Measurements from ENCODE around the gene ERGIC1.

ERGIC1 gene

GRCh38 chr5:172949426-172949825 is 115.4 kb downstream of the ERGIC1 start:
- no peak for DNase-seq (ENCODE audit: low read depth in 2 of 2)

- DNase-seq (ENCODE audit: low read depth in 2 of 2): no peak
These were observed 116.3 kb downstream of the ERGIC1 start for GRCh38 chr5:172950176-172950965.

GRCh38 chr5:172951371-172952033 is 117.5 kb downstream of the ERGIC1 start:
- DNase-seq (ENCODE audit: low read depth in 2 of 2): no peak

- no peak for DNase-seq (ENCODE audit: low read depth in 2 of 2)
These were observed 118.0 kb downstream of the ERGIC1 start for GRCh38 chr5:172952034-172952511.

- DNase-seq (ENCODE audit: low read depth in 2 of 2): no peak
These were observed 120.0 kb downstream of the ERGIC1 start for GRCh38 chr5:172953776-172954675.

GRCh38 chr5:172954751-172955159 is 120.7 kb downstream of the ERGIC1 start:
- DNase-seq (ENCODE audit: low read depth in 2 of 2): no peak

- DNase-seq (ENCODE audit: low read depth in 2 of 2): no peak
These were observed 122.2 kb downstream of the ERGIC1 start for GRCh38 chr5:172956228-172956627.

GRCh38 chr5:172956936-172957335 is 122.9 kb downstream of the ERGIC1 start:
- DNase-seq (ENCODE audit: low read depth in 2 of 2): no peak

- DNase-seq (ENCODE audit: low read depth in 2 of 2): no peak
These were observed 123.4 kb downstream of the ERGIC1 start for GRCh38 chr5:172957458-172957857.

- DNase-seq (ENCODE audit: low read depth in 2 of 2): peak; percentile 36 to 38
These were observed 124.4 kb downstream of the ERGIC1 start for GRCh38 chr5:172958331-172959046.

- DNase-seq (ENCODE audit: low read depth in 2 of 2): no peak
These were observed 126.1 kb downstream of the ERGIC1 start for GRCh38 chr5:172959824-172960799.

GRCh38 chr5:172969921-172970320 is 135.9 kb downstream of the ERGIC1 start:
- DNase-seq (ENCODE audit: low read depth in 2 of 2): no peak

- DNase-seq (ENCODE audit: low read depth in 2 of 2): no peak
These were observed 137.4 kb downstream of the ERGIC1 start for GRCh38 chr5:172971482-172971881.

GRCh38 chr5:172972552-172972951 is 138.5 kb downstream of the ERGIC1 start:
- DNase-seq (ENCODE audit: low read depth in 2 of 2): no peak

GRCh38 chr5:172973127-172973916 is 139.3 kb downstream of the ERGIC1 start:
- no peak for DNase-seq (ENCODE audit: low read depth in 2 of 2)

- DNase-seq (ENCODE audit: low read depth in 2 of 2): no peak
These were observed 139.9 kb downstream of the ERGIC1 start for GRCh38 chr5:172973931-172974330.

GRCh38 chr5:172975289-172975688 is 141.2 kb downstream of the ERGIC1 start:
- DNase-seq (ENCODE audit: low read depth in 2 of 2): no peak

GRCh38 chr5:172979778-172980177 is 145.7 kb downstream of the ERGIC1 start:
- DNase-seq (ENCODE audit: low read depth in 2 of 2): no peak

GRCh38 chr5:172981931-172982330 is 147.9 kb downstream of the ERGIC1 start:
- no peak for DNase-seq (ENCODE audit: low read depth in 2 of 2)

All from stimulated activated CD8-positive, alpha-beta memory T cell treated with anti-CD3 and anti-CD28 coated beads, Interleukin-7, amount 100 ng/mL, for 1 hour (primary cell).